ENCODE results near the gene PYCARD.

DNA sequence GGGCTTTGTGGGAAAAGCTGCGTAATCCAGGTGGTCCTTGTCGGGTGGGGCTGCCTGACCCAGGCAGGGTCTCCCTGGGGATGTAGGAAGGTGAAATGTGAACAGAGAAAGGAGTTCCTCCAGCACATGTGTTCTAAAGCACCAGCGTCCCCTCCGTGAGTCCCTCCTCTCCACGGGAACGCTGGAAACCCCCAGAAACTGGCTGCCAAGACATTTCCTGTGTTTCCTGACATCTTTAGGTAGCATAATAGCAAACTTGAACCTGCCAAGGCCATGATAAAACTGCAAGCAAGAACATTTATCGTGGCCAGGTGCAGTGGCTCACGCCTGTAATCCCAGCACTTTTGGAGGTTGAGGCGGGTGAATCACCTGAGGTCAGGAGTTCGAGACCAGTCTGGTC is 26.9 kb upstream of the PYCARD start:
- TF ChIP-seq ZNF8 (CRISPR knock-in tag; IDR thresholded peaks at IDR 0.05) (no peak), TOX (CRISPR knock-in tag; IDR thresholded peaks at IDR 0.05; ENCODE audit: borderline replicate concordance) (no peak)
